Thyroid gland (tissue), 4 donors: Measurements from ENCODE around the gene GRB2.

Experiments used
- CTCF ChIP-seq, 6 experiments: fragments of 200-600 bp in 3 of 6; fragments of 450-650 bp in 3 of 6; sonication (generic) in 3 of 6; IDR thresholded peaks; one replicate each; pipeline ENCODE4 v1.5.1; 2016 to 2019; ENCODE audit warnings: antibody characterized with exemption in 6 of 6, mild to moderate bottlenecking in 2 of 6, inconsistent platforms in 1 of 6, moderate library complexity in 1 of 6
- POLR2A ChIP-seq, 2 donors: fragments of 450-650 bp; IDR thresholded peaks; one replicate each; pipeline ENCODE4 v1.6.1; 2017; ENCODE audit warnings: antibody characterized with exemption in 2 of 2, mild to moderate bottlenecking in 2 of 2, moderate library complexity in 1 of 2

GRCh38 chr17:75325827-75326225 lies 79.7 kb downstream of the GRB2 start:
- TF ChIP-seq CTCF (IDR thresholded peaks at IDR 0.05) = no peak
- no peak for TF ChIP-seq POLR2A (IDR thresholded peaks at IDR 0.05)
